Measurements from ENCODE around the gene UBAP1.
"Not testable (repeated sequence)": the region's sequence is repeated elsewhere in the genome, so short reads cannot be mapped to it uniquely, and the experiment has no call there.

Gene UBAP1

GRCh38 chr9:34178436-34179212 lies at the start of gene UBAP1:
UBAP1 (plus strand) TSS chr9:34179043; CDS start chr9:34220915, 41,872 bp downstream.
- DNase-seq (ENCODE audit: low read depth in 2 of 2), result peak; percentile 92 to 94

GRCh38 chr9:34131571-34131970 lies 47.3 kb upstream of the UBAP1 start:
- DNase-seq (ENCODE audit: low read depth in 2 of 2), result no peak

- no peak for DNase-seq (ENCODE audit: low read depth in 2 of 2)
These were observed 45.4 kb upstream of the UBAP1 start for GRCh38 chr9:34133436-34133949.

GRCh38 chr9:34134521-34134920 lies 44.3 kb upstream of the UBAP1 start:
- no peak for DNase-seq (ENCODE audit: low read depth in 2 of 2)

GRCh38 chr9:34138644-34139043 lies 40.2 kb upstream of the UBAP1 start:
- not testable (repeated sequence) for DNase-seq (ENCODE audit: low read depth in 2 of 2)

- DNase-seq (ENCODE audit: low read depth in 2 of 2), result peak; percentile 51 to 56
These were observed 39.2 kb upstream of the UBAP1 start for GRCh38 chr9:34139477-34140146.

GRCh38 chr9:34140853-34141252 lies 38.0 kb upstream of the UBAP1 start:
- no peak for DNase-seq (ENCODE audit: low read depth in 2 of 2)

GRCh38 chr9:34143116-34143515 lies 35.7 kb upstream of the UBAP1 start:
- no peak for DNase-seq (ENCODE audit: low read depth in 2 of 2)

- DNase-seq (ENCODE audit: low read depth in 2 of 2), result no peak
These were observed 33.7 kb upstream of the UBAP1 start for GRCh38 chr9:34145165-34145564.

GRCh38 chr9:34151398-34151797 lies 27.4 kb upstream of the UBAP1 start:
- DNase-seq (ENCODE audit: low read depth in 2 of 2), result no peak

- DNase-seq (ENCODE audit: low read depth in 2 of 2), result no peak
These were observed 24.8 kb upstream of the UBAP1 start for GRCh38 chr9:34154057-34154456.

- DNase-seq (ENCODE audit: low read depth in 2 of 2), result no peak
These were observed 21.5 kb upstream of the UBAP1 start for GRCh38 chr9:34157318-34157717.

GRCh38 chr9:34157898-34158297 lies 20.9 kb upstream of the UBAP1 start:
- no peak for DNase-seq (ENCODE audit: low read depth in 2 of 2)

GRCh38 chr9:34158362-34158869 lies 20.4 kb upstream of the UBAP1 start:
- DNase-seq (ENCODE audit: low read depth in 2 of 2), result peak; percentile 53

GRCh38 chr9:34163434-34163833 lies 15.4 kb upstream of the UBAP1 start:
- DNase-seq (ENCODE audit: low read depth in 2 of 2), result no peak

GRCh38 chr9:34169125-34169524 lies 9.7 kb upstream of the UBAP1 start:
- DNase-seq (ENCODE audit: low read depth in 2 of 2), result no peak

GRCh38 chr9:34170237-34170991 lies 8.4 kb upstream of the UBAP1 start:
- DNase-seq (ENCODE audit: low read depth in 2 of 2), result no peak

GRCh38 chr9:34171753-34172535 lies 6.9 kb upstream of the UBAP1 start:
- DNase-seq (ENCODE audit: low read depth in 2 of 2), result no peak

GRCh38 chr9:34176089-34176488 lies 2.8 kb upstream of the UBAP1 start:
- DNase-seq (ENCODE audit: low read depth in 2 of 2), result no peak

- DNase-seq (ENCODE audit: low read depth in 2 of 2), result no peak
These were observed 1.0 kb upstream of the UBAP1 start for GRCh38 chr9:34177593-34178435.
